NCI-H2029 treated with DMSO at 0.1 percent for 48 hours (cell line): ENCODE results near the gene STAU1.
"Not testable (repeated sequence)": the region's sequence is repeated elsewhere in the genome, so short reads cannot be mapped to it uniquely, and the experiment has no call there.

Experiments
- DNase-seq: peaks from one replicate; lab custom pipeline; 2025; lab: John Stamatoyannopoulos, UW

The STAU1 gene

DNA sequence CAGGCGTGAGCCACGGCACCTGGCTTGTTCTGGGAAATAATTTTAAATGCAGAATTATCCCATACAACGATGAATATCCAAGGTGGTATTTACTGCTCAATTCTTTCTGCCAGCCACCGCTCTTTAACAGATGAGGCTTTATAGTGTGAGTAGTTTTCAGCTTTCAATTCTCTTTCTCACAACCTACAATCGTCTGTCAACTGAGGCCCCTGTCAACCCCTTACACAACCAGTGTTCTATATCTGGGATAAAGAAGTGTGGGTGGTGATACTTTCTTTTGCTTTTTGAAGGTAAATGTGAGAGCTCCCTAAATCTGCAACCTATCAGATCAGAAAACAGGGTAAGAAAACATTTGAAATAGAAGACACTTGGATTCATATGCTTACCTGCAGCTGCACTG is 22.5 kb downstream of the STAU1 start:
- DNase-seq: no peak

DNA sequence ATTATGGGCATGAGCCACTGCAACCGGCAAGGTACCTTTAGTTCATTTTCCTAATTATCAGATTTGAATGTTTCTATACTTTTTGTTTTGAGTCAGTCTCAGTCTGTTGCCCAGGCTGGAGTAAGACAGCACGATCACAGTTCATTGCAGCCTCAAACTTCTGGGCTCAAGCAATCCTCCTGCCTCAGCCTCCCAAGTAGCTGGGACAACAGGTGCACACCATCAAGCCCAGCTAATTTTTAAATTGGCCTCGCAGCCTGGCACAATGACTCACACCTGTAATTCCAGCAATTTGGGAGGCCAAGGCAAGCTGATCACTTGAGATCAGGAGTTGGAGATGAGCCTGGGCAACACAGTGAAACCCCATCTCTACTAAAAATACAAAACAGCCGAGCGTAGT is 24.4 kb downstream of the STAU1 start:
- no peak for DNase-seq

DNA sequence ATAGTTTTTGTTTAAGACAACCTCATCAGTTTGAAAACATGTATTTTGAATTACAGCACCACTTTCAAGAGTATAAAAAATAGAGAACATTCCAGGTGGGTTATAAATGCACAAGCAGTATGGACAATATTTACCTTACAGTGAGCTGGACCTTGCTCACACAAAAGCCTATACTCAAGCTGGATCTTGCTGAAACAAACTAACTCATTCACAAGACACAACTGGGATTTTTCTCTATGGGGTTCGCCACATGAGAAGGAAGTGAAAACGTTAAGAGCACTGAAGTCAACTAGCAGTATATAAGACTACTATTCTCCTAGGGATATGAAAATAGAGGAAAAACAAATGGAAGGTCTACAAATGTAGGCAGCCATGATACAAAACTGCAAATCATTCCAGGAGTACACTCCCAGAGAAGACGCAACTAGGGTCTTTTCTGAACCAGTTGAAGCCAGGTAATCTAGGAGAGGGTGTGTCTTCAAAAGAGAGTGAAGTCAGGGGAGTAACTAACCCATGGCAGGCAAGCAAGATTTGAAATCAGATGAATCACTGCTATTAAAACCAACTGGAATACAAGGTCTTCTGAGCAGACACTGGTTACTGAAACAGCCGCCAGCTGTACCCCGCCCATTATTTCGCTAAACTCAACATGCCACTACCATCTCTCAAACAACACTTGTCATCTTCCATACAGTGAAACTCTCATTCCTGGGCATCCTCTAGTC is 26.5 kb downstream of the STAU1 start:
- DNase-seq: no peak

DNA sequence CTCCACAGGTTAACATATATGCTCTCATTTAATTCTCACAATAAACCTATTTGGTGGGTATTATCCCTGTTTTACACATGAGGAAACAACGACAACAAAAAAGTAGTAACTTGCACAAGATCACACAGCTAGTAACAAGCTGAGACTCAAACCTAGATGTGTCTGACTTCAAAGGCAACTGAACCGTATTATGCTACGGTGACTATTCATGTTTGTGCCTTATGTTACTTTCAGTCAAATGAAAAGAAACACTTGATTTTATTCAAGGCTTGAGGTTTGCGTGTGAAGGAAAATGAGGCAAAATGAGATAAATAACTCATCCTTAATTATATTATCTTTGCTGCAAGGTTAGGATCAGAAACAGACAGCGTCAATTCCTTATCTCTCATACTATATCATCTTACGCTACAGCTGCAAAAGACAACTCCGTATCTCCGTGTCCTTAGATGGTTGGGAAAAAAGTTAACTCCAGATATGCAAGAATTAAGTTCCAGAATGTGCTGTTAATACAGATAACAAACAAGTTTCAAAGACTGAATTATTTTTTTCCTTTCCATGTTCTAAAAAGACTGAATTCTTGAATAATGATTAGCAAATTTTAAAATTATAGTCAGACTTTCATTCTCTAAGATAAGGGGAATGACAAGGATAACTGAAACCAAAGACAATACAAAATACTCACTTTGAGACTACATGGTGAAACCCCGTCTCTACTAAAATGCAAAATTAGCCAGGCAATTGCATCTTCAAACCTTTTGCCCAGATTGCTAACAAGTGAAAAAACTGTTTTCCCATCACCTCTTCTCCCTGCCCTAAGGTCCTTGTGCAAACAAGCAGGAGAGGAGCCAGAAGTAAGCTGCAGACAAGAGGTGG is 27.8 kb downstream of the STAU1 start:
- no peak for DNase-seq

DNA sequence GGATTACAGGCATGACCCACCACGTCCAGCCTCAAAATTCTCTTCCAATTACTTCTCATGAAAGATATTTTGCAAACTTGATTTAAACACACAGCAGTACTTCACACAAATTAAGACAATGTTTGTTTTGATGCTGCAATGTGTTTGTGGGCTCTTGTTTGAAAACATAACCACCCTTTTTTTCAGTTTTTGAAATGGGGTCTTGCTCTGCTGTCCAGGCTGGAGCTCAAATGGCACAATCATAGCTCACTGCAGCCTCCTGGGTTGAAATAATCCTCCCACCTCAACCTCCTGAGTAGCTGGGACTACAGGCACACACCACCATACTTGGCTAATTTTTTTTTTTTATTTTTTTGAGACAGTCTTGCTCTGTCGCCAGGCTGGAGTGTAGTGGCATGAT is 31.0 kb downstream of the STAU1 start:
- no peak for DNase-seq

DNA sequence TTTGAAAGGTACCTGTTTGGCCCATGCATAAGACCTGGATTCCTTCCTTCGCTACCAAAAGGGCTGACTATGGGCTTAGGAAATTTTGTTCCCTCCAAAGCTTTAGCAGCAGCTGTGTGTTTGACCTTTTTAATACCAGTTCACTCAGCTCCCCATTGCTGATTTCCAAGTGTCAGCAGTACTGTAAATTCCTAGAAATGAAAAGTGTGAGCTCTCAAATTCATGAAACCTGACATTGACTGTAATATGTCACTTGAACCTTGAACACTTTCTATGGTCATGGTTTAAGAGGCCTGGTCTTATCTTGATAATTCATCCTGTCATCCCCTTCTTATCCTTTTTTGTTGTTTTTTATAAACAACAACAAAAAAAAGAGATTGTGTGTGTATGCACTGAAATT is 31.7 kb downstream of the STAU1 start:
- no peak for DNase-seq

DNA sequence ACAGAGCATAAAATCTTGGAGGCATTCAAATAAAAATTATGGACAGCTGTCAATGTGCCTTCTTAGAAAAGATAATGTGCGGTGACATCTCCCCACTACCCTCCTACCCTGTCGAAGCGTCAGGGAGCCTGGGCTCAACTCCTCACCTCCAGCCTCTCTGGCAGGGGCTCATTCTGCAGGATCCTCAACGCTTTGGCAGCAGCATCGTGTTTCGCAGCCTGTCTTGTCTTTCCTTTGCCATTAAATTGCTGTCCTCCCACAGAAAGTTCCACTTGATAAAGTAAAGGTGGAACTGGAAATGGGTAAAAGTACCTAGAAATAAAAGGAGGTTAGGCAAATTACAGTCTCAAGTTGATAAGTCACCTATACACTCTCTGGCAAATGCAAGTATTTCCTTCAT is 36.7 kb downstream of the STAU1 start:
- no peak for DNase-seq

DNA sequence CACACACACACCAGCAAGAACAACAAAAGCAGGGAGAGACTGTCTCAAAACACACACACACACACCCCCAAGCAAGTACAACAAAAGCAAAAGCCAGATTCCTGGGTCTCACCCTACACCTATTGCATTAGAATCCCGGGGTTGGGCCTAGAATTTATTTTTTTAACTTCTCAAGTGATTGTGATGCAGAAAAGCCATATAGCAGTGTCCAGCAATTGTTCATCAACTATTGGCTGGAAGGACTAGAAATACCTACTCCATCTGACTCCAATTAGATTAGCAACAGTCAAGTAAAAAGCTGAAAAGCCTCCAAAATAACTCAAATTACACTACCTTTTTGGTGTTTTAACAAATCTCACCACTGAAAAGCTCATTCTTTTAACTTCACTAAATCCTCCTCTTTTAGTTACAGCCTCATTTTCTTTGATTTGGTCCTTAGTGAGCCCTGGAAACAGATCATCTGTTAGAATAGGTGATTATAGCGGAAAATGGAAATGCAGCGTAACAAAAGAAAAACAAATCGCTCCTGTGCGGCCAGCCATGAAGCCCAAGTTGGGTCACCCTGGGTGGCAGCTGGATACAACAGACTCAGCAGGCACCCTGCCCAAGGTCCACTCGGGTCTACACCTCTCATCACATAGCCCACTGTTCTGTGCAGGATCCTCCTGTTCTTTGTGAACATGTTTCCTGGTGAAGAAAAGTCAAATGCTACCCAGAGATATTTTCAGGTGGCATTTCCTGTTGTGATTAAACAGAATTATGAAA is 38.7 kb downstream of the STAU1 start:
- no peak for DNase-seq

DNA sequence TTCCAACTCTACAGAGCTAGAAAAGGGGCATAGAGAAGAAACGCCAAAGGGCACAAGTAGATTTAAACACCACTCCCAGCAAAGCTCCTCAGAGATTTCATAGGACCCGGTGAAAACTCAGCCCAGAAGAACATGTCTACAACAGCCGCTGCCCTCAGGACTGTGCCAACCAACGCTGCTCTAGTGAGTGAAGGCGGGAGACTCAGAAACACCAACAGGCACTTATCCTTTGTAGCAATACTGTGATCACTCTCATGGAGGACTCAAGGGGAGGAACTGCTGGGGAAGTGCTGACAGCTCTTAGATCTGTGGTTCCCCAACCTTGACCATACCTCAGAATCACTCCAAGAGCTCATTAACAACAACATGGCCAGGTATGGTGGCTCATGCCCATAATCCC is 39.5 kb downstream of the STAU1 start:
- no peak for DNase-seq

DNA sequence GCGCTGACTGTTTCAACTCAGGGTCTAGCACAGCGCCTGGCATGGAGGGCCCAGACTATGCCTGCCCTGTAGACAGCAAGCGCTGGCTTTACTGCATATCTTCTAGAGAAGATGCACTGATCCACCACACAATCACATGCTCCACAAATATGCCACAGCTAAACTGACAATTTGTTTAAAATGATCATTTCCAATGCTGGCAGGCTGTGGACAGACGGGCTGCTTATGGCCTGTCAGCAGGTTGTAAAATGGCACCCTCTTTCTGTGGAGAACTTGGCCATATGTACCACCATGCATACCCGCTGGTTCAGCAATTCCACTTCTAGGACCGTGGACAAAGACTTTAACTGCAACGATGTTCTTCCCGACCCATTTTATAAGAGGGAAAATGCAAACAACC is 40.8 kb downstream of the STAU1 start:
- DNase-seq: no peak

DNA sequence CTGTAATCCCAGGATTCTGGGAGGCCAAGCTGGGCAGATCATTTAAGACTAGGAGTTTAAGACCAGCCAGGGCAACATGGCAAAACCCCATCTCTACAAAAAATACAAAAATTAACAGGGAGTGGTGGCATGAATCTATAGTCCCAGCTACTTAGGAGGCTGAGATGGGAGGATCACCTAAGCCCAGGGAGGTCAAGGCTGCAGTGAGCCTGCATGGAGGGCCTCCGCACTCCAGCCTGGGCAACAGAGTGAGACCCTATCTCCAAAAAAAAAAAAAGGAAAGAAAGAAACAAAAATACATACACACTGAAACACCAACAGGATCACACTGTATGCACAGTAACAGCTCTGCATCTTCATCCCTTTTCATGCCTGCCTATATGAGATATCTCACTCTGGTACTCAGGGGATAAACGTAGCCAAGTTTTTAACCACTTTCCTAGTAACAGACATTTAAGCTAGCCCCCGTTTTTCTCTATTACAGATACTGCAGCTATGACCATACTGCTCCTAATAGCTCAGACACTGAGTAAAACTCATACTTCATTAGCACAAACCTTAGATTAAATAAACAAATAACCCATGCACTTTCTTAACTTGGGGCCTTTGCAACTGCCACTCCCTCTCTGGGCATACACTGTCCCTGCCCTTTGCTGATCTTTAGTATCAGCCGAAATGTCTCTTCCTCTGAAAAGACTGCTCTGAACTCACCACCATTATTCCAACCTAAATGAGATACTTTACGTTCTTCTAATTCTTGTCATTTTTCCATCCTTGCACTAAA is 41.5 kb downstream of the STAU1 start:
- no peak for DNase-seq

DNA sequence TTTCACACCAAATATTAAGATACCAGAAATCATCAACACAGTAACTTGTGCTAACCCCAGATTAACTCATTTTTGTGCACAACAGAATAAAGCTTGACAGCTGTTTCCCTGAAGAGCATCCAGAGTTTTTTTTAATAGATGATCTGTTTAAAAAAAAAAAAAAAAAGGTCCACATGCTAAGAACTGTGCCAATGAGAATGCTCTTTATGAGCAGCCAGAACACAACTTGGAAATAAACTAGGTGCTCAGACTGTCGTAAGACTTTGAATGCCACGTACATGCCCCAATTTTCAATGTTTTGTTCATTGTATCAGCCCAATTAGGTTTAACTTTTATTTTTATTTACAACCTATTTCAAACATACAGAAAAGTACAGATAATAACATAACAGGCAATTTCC is 47.3 kb downstream of the STAU1 start:
- DNase-seq: no peak

DNA sequence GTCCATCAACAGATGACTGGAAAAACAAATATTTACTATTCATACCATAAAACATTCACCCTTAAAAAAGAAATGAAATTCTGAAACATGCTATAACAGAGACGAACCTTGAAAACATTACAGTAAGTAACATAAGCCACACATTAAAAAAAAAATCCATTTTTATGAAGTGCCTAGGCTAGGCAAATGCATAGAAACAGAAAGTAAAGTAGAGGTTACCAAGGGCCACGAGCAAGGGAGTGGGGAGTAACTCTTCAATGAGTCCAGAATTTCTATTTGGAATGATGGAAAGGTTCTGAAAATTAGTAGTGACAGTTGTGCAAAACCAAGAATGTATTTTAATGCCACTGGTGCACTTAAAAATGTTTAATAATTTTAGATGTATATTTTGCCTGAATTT is 47.7 kb downstream of the STAU1 start:
- DNase-seq: no peak

DNA sequence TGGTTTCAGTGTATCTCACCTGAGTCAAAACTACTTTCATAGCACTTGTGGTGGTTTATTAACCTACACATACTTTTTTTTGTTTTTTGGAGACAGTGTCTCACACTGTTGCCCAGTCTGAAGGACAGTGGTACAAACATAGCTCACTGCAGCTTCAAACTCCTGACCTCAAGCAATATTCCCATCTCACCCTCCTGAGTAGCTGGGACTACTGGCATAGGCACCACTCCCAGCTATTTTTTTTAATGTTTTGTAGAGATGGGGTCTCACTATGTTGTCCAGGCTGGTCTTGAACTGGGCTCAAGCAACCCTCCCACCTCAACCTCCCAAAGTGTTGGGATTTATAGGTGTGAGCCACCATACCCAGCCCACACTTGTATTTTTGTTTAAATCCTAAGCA is 49.7 kb downstream of the STAU1 start:
- DNase-seq: no peak

DNA sequence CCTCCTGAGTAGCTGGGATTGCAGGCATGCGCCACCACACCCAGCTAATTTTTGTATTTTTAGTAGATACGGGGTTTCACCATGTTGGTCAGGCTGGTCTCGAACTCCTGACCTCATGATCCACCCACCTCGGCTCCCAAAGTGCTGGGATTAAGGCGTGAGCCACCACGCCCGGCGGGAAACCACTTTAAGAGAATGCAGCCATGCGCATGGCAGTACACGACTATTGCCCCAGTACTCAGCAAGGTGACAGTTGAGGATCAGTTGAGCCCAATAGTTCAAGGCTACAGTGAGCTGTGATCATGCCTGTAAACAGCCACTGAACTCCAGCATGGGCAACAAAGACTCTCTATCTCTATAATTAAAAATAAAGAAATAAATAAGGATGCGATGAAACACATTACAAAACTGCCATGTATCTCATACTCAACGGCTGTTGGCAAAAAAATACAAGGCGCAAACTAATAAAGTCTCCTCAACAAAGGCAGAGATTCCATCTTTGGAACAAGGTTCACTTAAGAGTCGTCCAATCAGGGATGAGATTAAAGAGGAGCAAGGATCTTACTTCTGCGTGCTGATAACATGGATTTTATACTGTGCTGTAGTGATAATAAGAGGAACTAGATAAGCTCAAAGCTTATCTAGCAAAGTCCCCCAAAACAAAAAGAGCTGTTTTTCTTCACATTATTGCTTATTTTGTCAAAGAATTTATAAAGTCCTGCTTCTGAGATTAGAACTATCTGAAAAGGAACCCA is 51.1 kb downstream of the STAU1 start:
- DNase-seq: no peak

DNA sequence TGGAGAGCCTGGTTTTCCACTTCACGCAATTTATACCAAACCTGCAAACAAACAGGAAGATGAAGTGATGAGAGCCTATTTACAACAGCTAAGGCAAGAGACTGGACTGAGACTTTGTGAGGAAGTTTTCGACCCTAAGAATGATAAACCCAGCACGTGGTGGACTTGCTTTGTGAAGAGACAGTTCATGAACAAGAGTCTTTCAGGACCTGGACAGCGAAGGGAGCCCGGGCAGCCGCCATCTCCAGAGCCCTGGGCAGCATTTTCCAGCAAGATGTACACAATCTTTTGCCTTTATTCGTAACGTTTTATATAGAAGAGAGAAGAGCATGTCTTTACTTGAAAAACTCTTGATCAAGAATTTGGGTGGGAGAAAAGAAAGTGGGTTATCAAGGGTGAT is 53.3 kb downstream of the STAU1 start:
- not testable (repeated sequence) for DNase-seq

DNA sequence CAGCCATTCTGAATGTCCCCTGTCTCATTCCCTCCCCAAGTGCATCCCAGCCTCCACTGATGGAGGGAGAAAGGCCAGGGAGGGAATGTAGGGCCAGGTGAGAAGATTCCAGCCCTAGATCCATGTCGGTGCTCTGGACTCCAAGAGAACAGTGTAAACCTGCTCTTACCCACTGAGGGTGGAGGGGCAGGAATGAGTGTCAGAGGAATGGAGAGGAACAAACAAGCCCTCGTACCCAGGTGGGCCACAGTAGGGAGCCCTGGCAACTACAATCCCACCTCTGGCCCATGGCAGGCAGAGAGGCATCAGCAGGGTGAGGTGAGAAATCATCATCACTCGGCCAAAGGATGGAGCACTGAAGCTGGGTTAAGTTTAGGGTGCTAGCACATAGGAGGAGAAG is 54.6 kb downstream of the STAU1 start:
- DNase-seq: no peak

DNA sequence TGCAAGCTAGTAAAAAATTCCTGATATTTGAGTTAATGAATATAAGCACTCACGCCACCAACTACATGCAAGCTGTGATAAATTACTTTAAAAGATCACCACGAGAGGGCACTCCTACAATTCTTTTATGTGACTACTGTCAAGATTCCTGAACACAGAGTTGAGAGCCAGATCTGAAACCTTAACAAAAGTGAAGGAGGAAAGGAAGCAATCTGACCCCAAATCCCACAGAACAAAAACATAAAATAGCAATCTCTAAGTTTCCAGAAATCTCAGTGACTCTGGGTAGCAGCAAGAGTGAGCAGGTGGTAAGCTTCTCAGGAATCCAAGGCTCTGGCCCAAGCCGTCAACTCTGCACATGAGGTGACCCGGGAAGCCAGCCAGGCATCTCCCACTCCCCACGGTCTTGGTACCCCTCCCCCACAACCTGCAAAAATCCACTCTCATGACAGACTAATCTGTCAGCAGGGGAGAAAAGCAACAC is 55.1 kb downstream of the STAU1 start:
- peak; percentile 35 for DNase-seq

DNA sequence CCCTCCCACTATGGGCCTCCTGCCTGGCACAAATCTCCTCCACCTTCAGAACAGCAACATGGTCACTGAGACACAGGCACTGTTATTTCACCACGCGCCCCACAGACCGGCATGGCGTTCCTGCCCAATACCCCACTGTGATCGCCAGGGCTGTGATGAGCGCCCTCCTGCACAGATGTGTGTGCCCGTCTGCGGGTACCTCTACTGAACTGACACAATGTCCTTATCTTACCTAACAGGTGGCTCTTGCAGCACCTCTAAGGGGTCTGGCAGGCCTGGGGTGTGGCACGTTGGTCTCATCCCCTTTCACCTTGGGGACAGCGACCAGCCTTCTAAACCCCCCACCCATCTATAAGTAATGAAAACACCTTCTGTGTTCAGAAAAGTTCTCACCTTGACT is 64.2 kb downstream of the STAU1 start:
- no peak for DNase-seq

DNA sequence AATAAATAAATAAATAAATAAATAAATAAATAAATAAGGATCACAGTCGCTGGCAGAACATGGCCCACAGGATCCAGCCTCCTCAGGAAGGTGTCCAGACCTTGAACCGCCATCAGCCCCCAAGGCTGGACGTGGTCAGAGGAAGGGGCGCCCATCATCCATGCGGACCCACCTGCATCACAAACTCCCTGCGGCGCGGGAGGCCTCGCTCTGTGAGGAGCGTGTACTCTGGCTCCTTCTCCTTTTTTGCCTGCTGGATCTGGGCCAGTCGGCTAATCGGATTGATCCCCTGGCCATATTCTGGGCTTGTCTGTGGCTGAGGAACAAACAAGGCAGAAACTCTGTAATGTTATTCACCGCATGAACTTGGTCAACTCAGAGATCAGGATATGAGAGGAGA is 65.2 kb downstream of the STAU1 start:
- DNase-seq: no peak

DNA sequence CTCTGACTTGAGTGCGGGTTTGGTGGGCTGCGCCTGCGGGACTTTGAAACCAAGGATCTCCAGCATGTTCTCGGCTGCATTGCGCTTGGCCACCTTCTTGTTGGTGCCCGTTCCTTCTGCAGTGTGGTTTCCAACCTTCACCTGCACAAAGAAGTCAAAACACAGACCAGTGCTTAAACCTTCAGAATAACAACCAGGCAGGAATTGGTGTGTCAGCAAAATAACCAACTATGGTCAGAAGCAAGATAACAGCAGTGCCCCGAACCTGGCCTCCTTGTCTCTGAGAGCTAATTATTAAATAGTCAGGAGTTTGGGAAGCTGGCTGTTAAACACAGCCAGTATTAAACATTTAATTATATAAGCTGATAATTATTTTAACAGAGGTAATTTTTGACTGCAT is 68.1 kb downstream of the STAU1 start:
- DNase-seq: no peak
